Transverse colon (tissue), 3 donors: ENCODE measurements around the gene NTF4.
"Not testable (repeated sequence)": the region's sequence is repeated elsewhere in the genome, so short reads cannot be mapped to it uniquely, and the experiment has no call there.

Experiments used
- POLR2A ChIP-seq: fragments of 450-650 bp; IDR thresholded peaks from one replicate; pipeline ENCODE4 v1.6.1; 2016; ENCODE audit warnings: antibody characterized with exemption, mild to moderate bottlenecking, moderate library complexity
- TF ChIP-seq, protein P1 (sequence below), 5 experiments: fragments of 200-600 bp in 3 of 5; fragments of 450-650 bp in 2 of 5; sonication (generic) in 3 of 5; IDR thresholded peaks; 1 replicate in 2 of 5; 2 replicates in 3 of 5; pipeline ENCODE4 v1.5.1; 2016 to 2017; ENCODE audit warnings: antibody characterized with exemption in 5 of 5, inconsistent platforms in 3 of 5, mild to moderate bottlenecking in 2 of 5, moderate library complexity in 1 of 5

DNA sequence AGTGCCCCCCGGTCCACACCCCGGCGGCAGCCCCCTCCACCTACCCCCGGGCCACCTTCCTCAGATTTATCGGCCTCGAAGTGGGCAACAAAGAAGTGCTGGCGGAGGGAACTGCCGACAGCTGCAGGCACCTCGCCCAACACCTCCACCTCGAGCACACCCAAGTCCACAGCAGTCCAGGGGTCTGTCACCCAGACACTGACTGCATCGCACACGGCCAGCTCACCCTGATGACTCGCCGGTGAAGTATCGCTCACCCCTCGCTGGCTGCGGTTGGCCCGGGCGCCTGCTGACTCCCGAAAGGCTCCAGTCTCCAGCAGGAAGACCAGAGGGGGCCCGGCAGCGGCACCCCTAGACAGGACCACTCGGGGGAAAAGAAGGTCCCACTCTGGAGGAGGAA, 39.0 kb downstream of the NTF4 start:
- TF ChIP-seq, protein P1, sequence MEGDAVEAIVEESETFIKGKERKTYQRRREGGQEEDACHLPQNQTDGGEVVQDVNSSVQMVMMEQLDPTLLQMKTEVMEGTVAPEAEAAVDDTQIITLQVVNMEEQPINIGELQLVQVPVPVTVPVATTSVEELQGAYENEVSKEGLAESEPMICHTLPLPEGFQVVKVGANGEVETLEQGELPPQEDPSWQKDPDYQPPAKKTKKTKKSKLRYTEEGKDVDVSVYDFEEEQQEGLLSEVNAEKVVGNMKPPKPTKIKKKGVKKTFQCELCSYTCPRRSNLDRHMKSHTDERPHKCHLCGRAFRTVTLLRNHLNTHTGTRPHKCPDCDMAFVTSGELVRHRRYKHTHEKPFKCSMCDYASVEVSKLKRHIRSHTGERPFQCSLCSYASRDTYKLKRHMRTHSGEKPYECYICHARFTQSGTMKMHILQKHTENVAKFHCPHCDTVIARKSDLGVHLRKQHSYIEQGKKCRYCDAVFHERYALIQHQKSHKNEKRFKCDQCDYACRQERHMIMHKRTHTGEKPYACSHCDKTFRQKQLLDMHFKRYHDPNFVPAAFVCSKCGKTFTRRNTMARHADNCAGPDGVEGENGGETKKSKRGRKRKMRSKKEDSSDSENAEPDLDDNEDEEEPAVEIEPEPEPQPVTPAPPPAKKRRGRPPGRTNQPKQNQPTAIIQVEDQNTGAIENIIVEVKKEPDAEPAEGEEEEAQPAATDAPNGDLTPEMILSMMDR (IDR thresholded peaks at IDR 0.05): not testable (repeated sequence)
- TF ChIP-seq POLR2A: not testable (repeated sequence)
